ENCODE results near the gene SNRNP70.
"Not testable (repeated sequence)": the region's sequence is repeated elsewhere in the genome, so short reads cannot be mapped to it uniquely, and the experiment has no call there.

- not testable (repeated sequence) for TF ChIP-seq POLR2AphosphoS5 (IDR thresholded peaks at IDR 0.05; ENCODE audit: borderline replicate concordance, low read depth, low read length); FOXP2 (optimal IDR thresholded peaks at IDR 0.05; ENCODE audit: control extremely low read depth, extremely low read length, insufficient read depth)
Observed at GRCh38 chr19:49042666-49043065, 42.6 kb upstream of the SNRNP70 start.
